ENCODE data around the gene SLC27A3.
"Not testable (repeated sequence)": the region's sequence is repeated elsewhere in the genome, so short reads cannot be mapped to it uniquely, and the experiment has no call there.

SLC27A3 gene

GRCh38 chr1:153750026-153750995, 24.9 kb upstream of the SLC27A3 start:
- Mint-ChIP-seq H3K4me3 (no peak overlapping the region), H3K27ac (no peak overlapping the region), H3K4me1 (peaks cover 6% of the 10 kb centered on the region), H3K9me3 (no peaks in the 10 kb centered on the region), H3K27me3 (no peaks in the 10 kb centered on the region)
- ATAC-seq (no peak), DNase-seq (no peak)

- DNase-seq (no peak), ATAC-seq (no peak)
- no peak overlapping the region for H3K4me3 Mint-ChIP-seq
- no peaks in the 10 kb centered on the region for H3K9me3 Mint-ChIP-seq
- H3K4me1 Mint-ChIP-seq, result peaks cover 6% of the 10 kb centered on the region
- H3K27me3 Mint-ChIP-seq, result no peaks in the 10 kb centered on the region
- no peak overlapping the region for H3K27ac Mint-ChIP-seq
Observed at GRCh38 chr1:153752072-153752471, 23.1 kb upstream of the SLC27A3 start.

GRCh38 chr1:153752571-153753195, 22.5 kb upstream of the SLC27A3 start:
- Mint-ChIP-seq H3K27me3 (no peaks in the 10 kb centered on the region), H3K27ac (no peak overlapping the region), H3K4me3 (no peak overlapping the region), H3K4me1 (peaks cover 6% of the 10 kb centered on the region), H3K9me3 (no peaks in the 10 kb centered on the region)
- no peak for ATAC-seq
- no peak for DNase-seq

GRCh38 chr1:153754266-153754665, 20.9 kb upstream of the SLC27A3 start:
- Mint-ChIP-seq H3K9me3 (no peaks in the 10 kb centered on the region), H3K27me3 (no peaks in the 10 kb centered on the region), H3K27ac (peak overlapping the region in 1 of 2 donors; percentile 35), H3K4me1 (peaks cover 5% of the 10 kb centered on the region), H3K4me3 (no peak overlapping the region)
- ATAC-seq, result no peak
- DNase-seq, result no peak

GRCh38 chr1:153760440-153760839, 14.8 kb upstream of the SLC27A3 start:
- Mint-ChIP-seq H3K4me3 (no peak overlapping the region), H3K27ac (peak overlapping the region in 1 of 2 donors; percentile 27), H3K27me3 (no peaks in the 10 kb centered on the region), H3K4me1 (no peaks in the 10 kb centered on the region), H3K9me3 (no peaks in the 10 kb centered on the region)
- no peak for DNase-seq
- no peak for ATAC-seq

GRCh38 chr1:153763365-153764225, 11.6 kb upstream of the SLC27A3 start:
- no peak overlapping the region for H3K27ac Mint-ChIP-seq
- no peak overlapping the region for H3K4me3 Mint-ChIP-seq
- no peaks in the 10 kb centered on the region for H3K9me3 Mint-ChIP-seq
- no peak for ATAC-seq
- DNase-seq, result no peak
- no peaks in the 10 kb centered on the region for H3K27me3 Mint-ChIP-seq
- no peaks in the 10 kb centered on the region for H3K4me1 Mint-ChIP-seq

GRCh38 chr1:153764310-153764709, 10.9 kb upstream of the SLC27A3 start:
- H3K27ac Mint-ChIP-seq, result no peak overlapping the region
- ATAC-seq (no peak), DNase-seq (no peak)
- H3K4me1 Mint-ChIP-seq, result no peaks in the 10 kb centered on the region
- no peaks in the 10 kb centered on the region for H3K9me3 Mint-ChIP-seq
- H3K27me3 Mint-ChIP-seq, result no peaks in the 10 kb centered on the region
- no peak overlapping the region for H3K4me3 Mint-ChIP-seq

- not testable (repeated sequence) for ATAC-seq, H3K4me1 Mint-ChIP-seq, H3K9me3 Mint-ChIP-seq, H3K4me3 Mint-ChIP-seq, DNase-seq, H3K27ac Mint-ChIP-seq, H3K27me3 Mint-ChIP-seq
Observed at GRCh38 chr1:153766663-153767062, 8.5 kb upstream of the SLC27A3 start.

- Mint-ChIP-seq H3K27ac (peak overlapping the region in 1 of 2 donors; percentile 94), H3K27me3 (no peaks in the 10 kb centered on the region), H3K9me3 (no peaks in the 10 kb centered on the region), H3K4me3 (no peak overlapping the region), H3K4me1 (peaks cover under 1% of the 10 kb centered on the region)
- ATAC-seq (no peak), DNase-seq (no peak)
Observed at GRCh38 chr1:153767519-153767918, 7.7 kb upstream of the SLC27A3 start.

- Mint-ChIP-seq H3K27ac (peak overlapping the region in 1 of 2 donors; percentile 2), H3K9me3 (no peaks in the 10 kb centered on the region), H3K4me1 (peaks cover 11% of the 10 kb centered on the region), H3K27me3 (no peaks in the 10 kb centered on the region), H3K4me3 (no peak overlapping the region)
- DNase-seq (no peak), ATAC-seq (no peak)
Observed at GRCh38 chr1:153768316-153769181, 6.7 kb upstream of the SLC27A3 start.

GRCh38 chr1:153769221-153769620, 6.0 kb upstream of the SLC27A3 start:
- Mint-ChIP-seq H3K9me3 (no peaks in the 10 kb centered on the region), H3K4me3 (no peak overlapping the region), H3K4me1 (peaks cover 18% of the 10 kb centered on the region), H3K27me3 (no peaks in the 10 kb centered on the region), H3K27ac (peak overlapping the region in 1 of 2 donors; percentile 13)
- DNase-seq (no peak), ATAC-seq (no peak)

- DNase-seq, result no peak
- H3K4me1 Mint-ChIP-seq, result peaks cover 26% of the 10 kb centered on the region
- H3K4me3 Mint-ChIP-seq, result no peak overlapping the region
- ATAC-seq, result no peak
- no peaks in the 10 kb centered on the region for H3K9me3 Mint-ChIP-seq
- no peaks in the 10 kb centered on the region for H3K27me3 Mint-ChIP-seq
- no peak overlapping the region for H3K27ac Mint-ChIP-seq
Observed at GRCh38 chr1:153770797-153771196, 4.4 kb upstream of the SLC27A3 start.

GRCh38 chr1:153771261-153771660, 3.9 kb upstream of the SLC27A3 start:
- no peaks in the 10 kb centered on the region for H3K9me3 Mint-ChIP-seq
- DNase-seq (no peak), ATAC-seq (no peak)
- H3K27me3 Mint-ChIP-seq, result no peaks in the 10 kb centered on the region
- peaks cover 30% of the 10 kb centered on the region for H3K4me1 Mint-ChIP-seq
- no peak overlapping the region for H3K4me3 Mint-ChIP-seq
- H3K27ac Mint-ChIP-seq, result peak overlapping the region in 1 of 2 donors; percentile 12

GRCh38 chr1:153771841-153772593, 3.2 kb upstream of the SLC27A3 start:
- H3K27me3 Mint-ChIP-seq, result no peaks in the 10 kb centered on the region
- H3K4me1 Mint-ChIP-seq, result peaks cover 37% of the 10 kb centered on the region
- no peak overlapping the region for H3K4me3 Mint-ChIP-seq
- no peak overlapping the region for H3K27ac Mint-ChIP-seq
- DNase-seq (no peak), ATAC-seq (no peak)
- H3K9me3 Mint-ChIP-seq, result no peaks in the 10 kb centered on the region

All from stimulated activated naive CD8-positive, alpha-beta T cell treated with anti-CD3 and anti-CD28 coated beads, Interleukin-15, amount 100 ng/mL, for 72 hours (primary cell).